Nephron progenitor cell (in vitro differentiated cells): ENCODE measurements around the gene SLC2A13.

Experiments
- DNase-seq: peaks from one replicate; pipeline ENCODE4 v3.0.0; 2021
- H3K27ac Mint-ChIP-seq: 2 replicates; pipeline ENCODE4 v1.8.0; 2021; ENCODE audit warnings: mild to moderate bottlenecking, moderate library complexity, mixed read lengths
- H3K27me3 Mint-ChIP-seq: 2 replicates; pipeline ENCODE4 v1.8.0; 2021; ENCODE audit warnings: mild to moderate bottlenecking, low read depth, mixed read lengths; ENCODE audit not compliant: poor library complexity
- H3K36me3 Mint-ChIP-seq: 2 replicates; pipeline ENCODE4 v1.8.0; 2021; ENCODE audit warnings: low read depth, mixed read lengths
- H3K4me1 Mint-ChIP-seq: 2 replicates; pipeline ENCODE4 v1.8.0; 2021; ENCODE audit warnings: mixed read lengths
- H3K4me3 Mint-ChIP-seq: 2 replicates; pipeline ENCODE4 v1.8.0; 2021; ENCODE audit warnings: mild to moderate bottlenecking, moderate library complexity, mixed read lengths
- H3K9me3 Mint-ChIP-seq: 2 replicates; pipeline ENCODE4 v1.8.0; 2021; ENCODE audit warnings: mild to moderate bottlenecking, moderate library complexity, mixed read lengths
- CTCF ChIP-seq: fragments of 200-600 bp; sonication (generic); IDR thresholded peaks from 2 replicates; pipeline ENCODE4 v1.5.0; 2021; ENCODE audit warnings: antibody characterized with exemption

SLC2A13 gene

GRCh38 chr12:39989501-39989900, 116.4 kb downstream of the SLC2A13 start:
- Mint-ChIP-seq H3K27ac (no peak overlapping the region), H3K9me3 (no peaks in the 10 kb centered on the region), H3K27me3 (no peaks in the 10 kb centered on the region), H3K4me3 (no peak overlapping the region), H3K36me3 (no peaks in the 10 kb centered on the region), H3K4me1 (no peaks in the 10 kb centered on the region)
- DNase-seq: no peak
- TF ChIP-seq CTCF: no peak

GRCh38 chr12:39988574-39988973, 117.3 kb downstream of the SLC2A13 start:
- Mint-ChIP-seq H3K36me3 (no peaks in the 10 kb centered on the region), H3K9me3 (no peaks in the 10 kb centered on the region), H3K27ac (no peak overlapping the region), H3K4me1 (no peaks in the 10 kb centered on the region), H3K27me3 (no peaks in the 10 kb centered on the region), H3K4me3 (no peak overlapping the region)
- TF ChIP-seq CTCF: no peak
- no peak for DNase-seq

GRCh38 chr12:39986674-39987073, 119.2 kb downstream of the SLC2A13 start:
- no peak for TF ChIP-seq CTCF
- Mint-ChIP-seq H3K4me3 (no peak overlapping the region), H3K27me3 (no peaks in the 10 kb centered on the region), H3K36me3 (no peaks in the 10 kb centered on the region), H3K27ac (no peak overlapping the region), H3K9me3 (no peaks in the 10 kb centered on the region), H3K4me1 (no peaks in the 10 kb centered on the region)
- no peak for DNase-seq

GRCh38 chr12:39984670-39985069, 121.2 kb downstream of the SLC2A13 start:
- no peak for DNase-seq
- Mint-ChIP-seq H3K27ac (no peak overlapping the region), H3K4me3 (no peak overlapping the region), H3K36me3 (no peaks in the 10 kb centered on the region), H3K4me1 (no peaks in the 10 kb centered on the region), H3K9me3 (no peaks in the 10 kb centered on the region), H3K27me3 (no peaks in the 10 kb centered on the region)
- TF ChIP-seq CTCF: no peak

GRCh38 chr12:39975374-39975918, 130.4 kb downstream of the SLC2A13 start:
- Mint-ChIP-seq H3K4me1 (no peaks in the 10 kb centered on the region), H3K27ac (no peak overlapping the region), H3K36me3 (peaks cover 3% of the 10 kb centered on the region), H3K4me3 (no peak overlapping the region), H3K27me3 (no peaks in the 10 kb centered on the region), H3K9me3 (peaks cover 9% of the 10 kb centered on the region)
- no peak for TF ChIP-seq CTCF
- no peak for DNase-seq

GRCh38 chr12:39972119-39972518, 133.8 kb downstream of the SLC2A13 start:
- DNase-seq: no peak
- Mint-ChIP-seq H3K36me3 (peaks cover 7% of the 10 kb centered on the region), H3K4me3 (no peak overlapping the region), H3K27me3 (peaks cover 6% of the 10 kb centered on the region), H3K4me1 (no peaks in the 10 kb centered on the region), H3K27ac (no peak overlapping the region), H3K9me3 (peaks cover 11% of the 10 kb centered on the region)
- TF ChIP-seq CTCF: no peak
